WTC11 (cell line): ENCODE results near the gene WFDC1. TPM values are rescaled to one million over a fixed set of nuclear protein-coding genes. Genes with fewer than 3 reads are reported as not detected.

ENCODE experiments used
- ATAC-seq: fragments of 200-7000 bp; cut with Tn5 transposase; 2 replicates; pipeline ENCODE4 v1.10.0; 2021; ENCODE audit warnings: mild to moderate bottlenecking, moderate library complexity
- CTCF ChIA-PET: fragments of 300-600 bp; sonication (Branson Sonifier 250); formaldehyde crosslinking; loops from one replicate; lab custom pipeline; 2021; ENCODE audit warnings: antibody characterized with exemption; lab: Charles Lee
- POLR2A ChIA-PET: fragments of 350-600 bp; sonication (Branson Sonifier 250); formaldehyde crosslinking; loops from one replicate; lab custom pipeline; 2021; ENCODE audit warnings: antibody characterized with exemption; lab: Charles Lee
- DNase-seq: peaks from one replicate; pipeline ENCODE4 v3.0.0; 2021; ENCODE audit warnings: low spot score
- H3K27ac Mint-ChIP-seq: 2 replicates; pipeline ENCODE4 v1.8.0; 2021; ENCODE audit warnings: mixed read lengths
- H3K27me3 Mint-ChIP-seq: 2 replicates; pipeline ENCODE4 v1.8.0; 2021; ENCODE audit warnings: low read depth, mild to moderate bottlenecking, moderate library complexity, mixed read lengths
- H3K36me3 Mint-ChIP-seq: 2 replicates; pipeline ENCODE4 v1.8.0; 2021; ENCODE audit warnings: mixed read lengths
- H3K4me1 Mint-ChIP-seq: 2 replicates; pipeline ENCODE4 v1.8.0; 2022; ENCODE audit warnings: mixed read lengths
- H3K4me3 Mint-ChIP-seq: 2 replicates; pipeline ENCODE4 v1.8.0; 2021; ENCODE audit warnings: mild to moderate bottlenecking, moderate library complexity, mixed read lengths
- H3K9me3 Mint-ChIP-seq: 2 replicates; pipeline ENCODE4 v1.8.0; 2021; ENCODE audit warnings: mixed read lengths
- ARID4B ChIP-seq: sonication (generic); formaldehyde crosslinking; IDR thresholded peaks from 2 replicates; pipeline ENCODE4 v1.8.0; 2023; ENCODE audit warnings: missing genetic modification reagents, mild to moderate bottlenecking, borderline replicate concordance
- CBFB ChIP-seq: sonication (generic); formaldehyde crosslinking; IDR thresholded peaks from 2 replicates; pipeline ENCODE4 v1.8.1; 2022; ENCODE audit warnings: mild to moderate bottlenecking, low read depth, missing genetic modification reagents
- CDX4 ChIP-seq: fragments of 250-450 bp; sonication (Bioruptor Pico); IDR thresholded peaks from 2 replicates; pipeline ENCODE4 v1.9.0; 2021; ENCODE audit warnings: moderate library complexity, mild to moderate bottlenecking, inconsistent platforms, borderline replicate concordance
- ESRRA ChIP-seq: sonication (generic); formaldehyde crosslinking; IDR thresholded peaks from 2 replicates; pipeline ENCODE4 v1.8.1; 2022; ENCODE audit warnings: mild to moderate bottlenecking, missing genetic modification reagents, borderline replicate concordance
- FOXP4 ChIP-seq: sonication (generic); formaldehyde crosslinking; IDR thresholded peaks from 2 replicates; pipeline ENCODE4 v1.8.0; 2022; ENCODE audit warnings: mild to moderate bottlenecking, missing genetic modification reagents
- GRHL2 ChIP-seq: fragments of 250-450 bp; sonication (Bioruptor Pico); IDR thresholded peaks from 2 replicates; pipeline ENCODE4 v1.8.0; 2022; ENCODE audit warnings: mild to moderate bottlenecking, moderate library complexity; ENCODE audit not compliant: insufficient replicate concordance, severe bottlenecking
- HMGXB4 ChIP-seq: sonication (generic); formaldehyde crosslinking; IDR thresholded peaks from 2 replicates; pipeline ENCODE4 v1.8.1; 2023; ENCODE audit warnings: mild to moderate bottlenecking, moderate library complexity, missing genetic modification reagents
- IRF2 ChIP-seq: sonication (generic); formaldehyde crosslinking; IDR thresholded peaks from 2 replicates; pipeline ENCODE4 v1.8.0; 2022; ENCODE audit warnings: low read depth, missing genetic modification reagents, borderline replicate concordance
- JAZF1 ChIP-seq: fragments of 250-450 bp; sonication (Bioruptor Pico); IDR thresholded peaks from 2 replicates; pipeline ENCODE4 v1.9.0; 2021; ENCODE audit warnings: moderate library complexity, mild to moderate bottlenecking, inconsistent platforms
- NR1H2 ChIP-seq: sonication (generic); formaldehyde crosslinking; IDR thresholded peaks from 2 replicates; pipeline ENCODE4 v1.9.0; 2021; ENCODE audit warnings: mild to moderate bottlenecking, moderate library complexity, missing genetic modification reagents
- PREB ChIP-seq: sonication (generic); formaldehyde crosslinking; IDR thresholded peaks from 2 replicates; pipeline ENCODE4 v1.8.1; 2022; ENCODE audit warnings: mild to moderate bottlenecking, missing genetic modification reagents, moderate library complexity, borderline replicate concordance
- RORB ChIP-seq: fragments of 250-450 bp; sonication (Bioruptor Pico); IDR thresholded peaks from 2 replicates; pipeline ENCODE4 v1.9.0; 2021; ENCODE audit warnings: mild to moderate bottlenecking
- SMAD3 ChIP-seq: sonication (generic); formaldehyde crosslinking; IDR thresholded peaks from 2 replicates; pipeline ENCODE4 v1.8.0; 2022; ENCODE audit warnings: missing genetic modification reagents, mild to moderate bottlenecking, borderline replicate concordance
- TCF7 ChIP-seq: sonication (generic); formaldehyde crosslinking; IDR thresholded peaks from 2 replicates; pipeline ENCODE4 v1.8.0; 2022; ENCODE audit warnings: mild to moderate bottlenecking, low read depth, missing genetic modification reagents, moderate library complexity
- TEAD4 ChIP-seq: sonication (generic); formaldehyde crosslinking; IDR thresholded peaks from 2 replicates; pipeline ENCODE4 v1.8.0; 2022; ENCODE audit warnings: mild to moderate bottlenecking, missing genetic modification reagents
- USF2 ChIP-seq: sonication (generic); formaldehyde crosslinking; IDR thresholded peaks from 2 replicates; pipeline ENCODE4 v1.8.1; 2023; ENCODE audit warnings: mild to moderate bottlenecking, missing genetic modification reagents, moderate library complexity
- ZSCAN18 ChIP-seq: fragments of 250-450 bp; sonication (Bioruptor Pico); IDR thresholded peaks from 2 replicates; pipeline ENCODE4 v2.1.2; 2022; ENCODE audit warnings: mild to moderate bottlenecking, moderate library complexity
- total RNA-seq: library from RNA; stranded (reverse); gene quantifications from 3 replicates; pipeline ENCODE4 v1.2.3, GENCODE V29; 2021

Gene WFDC1
- total RNA-seq, 1 experiment from 2014 or later = 0.50 TPM

- CTCF ChIA-PET = interaction anchor here (0.5 to 4.0 kb wide), 2 partner anchors 33 to 660 kb away, joined by 3 to 86 read pairs; no protein-coding TSS in a partner anchor
- no peak overlapping the region for H3K27ac Mint-ChIP-seq
- POLR2A ChIA-PET = no interaction called here
Measured at GRCh38 chr16:84274515-84274914, 20.2 kb upstream of the WFDC1 start.

More at GRCh38 chr16:84274515-84274914, 20.2 kb upstream of the WFDC1 start:
- TF ChIP-seq HMGXB4 (CRISPR knock-in tag) = no peak
- TF ChIP-seq FOXP4 (CRISPR knock-in tag) = no peak
- TF ChIP-seq SMAD3 (CRISPR knock-in tag) = no peak
- no peak for TF ChIP-seq CBFB (CRISPR knock-in tag)
- no peak for TF ChIP-seq TEAD4 (CRISPR knock-in tag)
- no peak for TF ChIP-seq USF2 (CRISPR knock-in tag)
- no peak for TF ChIP-seq CDX4 (CRISPR knock-in tag)
- no peak for TF ChIP-seq TCF7 (CRISPR knock-in tag)
- TF ChIP-seq NR1H2 (CRISPR knock-in tag) = no peak
- no peak for TF ChIP-seq GRHL2 (CRISPR knock-in tag)
- no peak for TF ChIP-seq IRF2
- TF ChIP-seq JAZF1 = no peak
- TF ChIP-seq ESRRA (CRISPR knock-in tag) = no peak
- no peak for TF ChIP-seq ARID4B
- no peak for TF ChIP-seq PREB (CRISPR knock-in tag)
- TF ChIP-seq ZSCAN18 (CRISPR knock-in tag) = no peak
- no peak for TF ChIP-seq RORB (CRISPR knock-in tag)
- H3K36me3 Mint-ChIP-seq = no peaks in the 10 kb centered on the region
- H3K9me3 Mint-ChIP-seq = no peaks in the 10 kb centered on the region
- peaks cover 10% of the 10 kb centered on the region for H3K4me1 Mint-ChIP-seq
- ATAC-seq (no peak), DNase-seq (no peak)
- no peak overlapping the region for H3K4me3 Mint-ChIP-seq
- H3K27me3 Mint-ChIP-seq = no peaks in the 10 kb centered on the region; the same call in 1 of the 2 replicates
